Esophagus squamous epithelium (tissue), 5 donors: ENCODE data around the gene CITED4. TPM values are rescaled to one million over a fixed set of nuclear protein-coding genes. Genes with fewer than 3 reads are reported as not detected.

Source experiments
- DNase-seq: peaks from one replicate; lab custom pipeline; 2025; lab: John Stamatoyannopoulos, UW
- H3K27ac ChIP-seq, 4 donors: fragments of 200-600 bp; sonication (generic); one replicate each; pipeline ENCODE4 v1.5.1; 2016 to 2019; ENCODE audit warnings: mild to moderate bottlenecking in 1 of 4
- H3K27me3 ChIP-seq, 4 donors: fragments of 200-600 bp; sonication (generic); 1 replicate in 3 of 4; 2 replicates in 1 of 4; pipeline versions ENCODE4 v1.5.1 to v1.6.0; 2017 to 2021; ENCODE audit warnings: antibody characterized with exemption in 1 of 4
- H3K36me3 ChIP-seq, 3 donors: fragments of 200-600 bp; sonication (generic); one replicate each; pipeline ENCODE4 v1.5.1; 2016 to 2019
- H3K4me1 ChIP-seq, 3 donors: fragments of 200-600 bp; sonication (generic); one replicate each; pipeline ENCODE4 v1.5.1; 2017 to 2019
- H3K4me3 ChIP-seq, 4 donors: fragments of 200-600 bp; sonication (generic); 1 replicate in 3 of 4; 2 replicates in 1 of 4; pipeline ENCODE4 v1.5.1; 2016 to 2019; ENCODE audit warnings: mild to moderate bottlenecking in 2 of 4, moderate library complexity in 1 of 4
- H3K9me3 ChIP-seq, 3 donors: fragments of 200-600 bp; sonication (generic); one replicate each; pipeline ENCODE4 v1.5.1; 2016 to 2019
- CTCF ChIP-seq, 6 experiments: fragments of 450-650 bp in 4 of 6; fragments of 200-600 bp in 2 of 6; sonication (generic) in 2 of 6; IDR thresholded peaks; one replicate each; pipeline ENCODE4 v1.5.1; 2016 to 2019; ENCODE audit warnings: antibody characterized with exemption in 6 of 6, mild to moderate bottlenecking in 4 of 6, moderate library complexity in 4 of 6
- POLR2A ChIP-seq, 4 donors: fragments of 450-650 bp; IDR thresholded peaks; one replicate each; pipeline ENCODE4 v1.6.1; 2017; ENCODE audit warnings: antibody characterized with exemption in 4 of 4, mild to moderate bottlenecking in 4 of 4, moderate library complexity in 3 of 4
- WGBS, 2 donors: methylation state at CpG; one replicate each; pipeline ENCODE4 v1.1.5; 2018; 5-methylcytosine and 5-hydroxymethylcytosine counted together
- intact Hi-C: fragments of 100-400 bp; cut with DNase I; formaldehyde crosslinking; loops from one replicate; pipeline ENCODE4 v1.15.0; 2022
- total RNA-seq, 4 donors: library from RNA; depleted of rRNA; stranded (reverse); fragments of >200 nt; gene quantifications; one replicate each; pipeline ENCODE4 v1.1.0, GENCODE V29; 2016
- donor health status: DM: yes; HTN: yes; CAD: no.

CITED4 gene
- total RNA-seq, 4 donors from 2014 or later = 12.2 to 40.6 (median 22.1) TPM

DNA sequence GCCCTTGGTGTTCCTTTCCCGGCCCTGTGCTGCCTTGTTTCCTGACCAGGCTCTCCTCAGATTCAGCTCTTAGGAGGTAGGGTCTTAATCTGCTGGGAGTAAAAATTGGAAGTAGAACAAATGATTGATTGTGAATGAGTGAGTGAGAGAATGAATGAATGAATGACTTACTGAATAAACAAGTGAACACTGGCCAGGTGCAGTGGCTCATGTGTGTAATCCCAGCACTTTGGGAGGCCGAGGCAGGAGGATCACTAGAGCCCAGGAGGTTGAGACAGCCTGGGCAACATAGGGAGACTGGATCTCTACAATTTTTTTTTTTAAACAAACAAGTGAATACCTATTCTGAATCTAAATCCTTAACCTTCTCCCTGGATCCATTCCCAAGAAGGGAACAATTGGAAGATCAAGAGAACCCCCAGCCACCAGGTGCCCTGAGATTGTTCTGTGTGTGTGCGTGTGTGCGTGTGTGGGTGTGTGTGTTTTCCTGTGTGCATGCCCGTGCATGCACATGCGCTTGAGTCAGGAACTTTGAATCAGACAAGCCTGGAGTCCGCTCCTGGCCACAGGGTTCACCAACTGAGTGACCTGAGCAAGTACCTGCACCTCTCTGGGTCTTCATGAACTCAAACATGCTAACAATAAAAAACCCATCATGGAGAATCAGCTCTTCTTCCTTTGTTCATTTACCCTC lies 24.3 kb upstream of the CITED4 start:
- no peak for DNase-seq
- peaks cover 0 to 55% (median 18%) of the 10 kb centered on the region in 3 donors for H3K4me1 ChIP-seq
- H3K27me3 ChIP-seq = peaks cover 0 to 22% (median 0%) of the 10 kb centered on the region in 4 donors
- 40 to 54% methylated on average over 7 of the region's 7 CpGs for WGBS, 2 donors
- no peak overlapping the region for H3K4me3 ChIP-seq
- no peak for TF ChIP-seq CTCF (IDR thresholded peaks at IDR 0.05)
- no peak for TF ChIP-seq POLR2A (IDR thresholded peaks at IDR 0.05)
- no peaks in the 10 kb centered on the region for H3K36me3 ChIP-seq
- intact Hi-C loops = no loop called here
- H3K9me3 ChIP-seq = no peaks in the 10 kb centered on the region
- H3K27ac ChIP-seq = peak overlapping the region; percentile 24 to 61 (median 50)

DNA sequence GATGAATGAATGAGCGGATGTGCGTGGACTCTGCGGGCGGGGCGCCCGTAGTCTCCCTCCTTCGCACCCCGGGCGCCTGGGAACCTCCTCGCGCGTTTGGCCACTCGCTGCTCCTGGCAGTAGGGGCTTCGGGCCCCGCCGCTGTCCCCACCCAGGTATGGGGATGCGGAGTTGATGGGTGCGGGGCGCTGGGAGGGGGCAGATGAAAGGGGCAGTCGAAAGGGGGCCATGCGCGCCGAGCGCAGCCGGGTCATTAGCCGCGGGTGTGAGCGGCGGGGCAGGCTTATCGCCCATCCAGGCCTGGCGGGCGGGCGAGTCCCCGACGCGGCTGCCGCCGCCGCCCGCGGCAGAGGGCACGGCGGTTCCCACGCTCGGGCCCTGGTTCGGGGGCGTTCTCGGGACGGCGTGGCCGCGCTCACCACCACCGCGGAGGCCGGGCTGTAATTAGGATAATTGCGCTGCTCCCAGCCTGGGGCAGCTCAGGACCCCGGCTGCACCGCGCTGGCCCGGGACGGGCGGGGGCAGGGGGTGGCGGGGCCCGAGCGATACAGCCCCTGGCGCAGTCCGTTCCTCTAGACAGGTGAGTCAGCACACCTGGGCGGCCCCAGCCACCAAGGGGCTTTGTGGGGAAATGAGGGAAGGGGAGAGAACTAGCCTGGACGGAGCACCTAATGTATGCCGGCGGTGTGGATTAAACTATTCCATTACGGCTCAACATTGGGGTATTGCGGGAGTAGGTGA lies 22.1 kb upstream of the CITED4 start:
- no peaks in the 10 kb centered on the region for H3K36me3 ChIP-seq
- H3K4me1 ChIP-seq = peaks cover 0 to 43% (median 14%) of the 10 kb centered on the region in 3 donors
- intact Hi-C loops = no loop called here
- DNase-seq = no peak
- H3K27me3 ChIP-seq = peaks cover 0 to 22% (median 0%) of the 10 kb centered on the region in 4 donors
- peak overlapping the region in 1 of 4 donors; percentile 44 for H3K27ac ChIP-seq
- H3K9me3 ChIP-seq = no peaks in the 10 kb centered on the region
- TF ChIP-seq CTCF (IDR thresholded peaks at IDR 0.05) = no peak
- no peak for TF ChIP-seq POLR2A (IDR thresholded peaks at IDR 0.05)
- 38 to 53% methylated on average over 14 to 17 of the region's 73 CpGs for WGBS, 2 donors
- H3K4me3 ChIP-seq = peak overlapping the region; percentile 23 to 47 (median 38)

DNA sequence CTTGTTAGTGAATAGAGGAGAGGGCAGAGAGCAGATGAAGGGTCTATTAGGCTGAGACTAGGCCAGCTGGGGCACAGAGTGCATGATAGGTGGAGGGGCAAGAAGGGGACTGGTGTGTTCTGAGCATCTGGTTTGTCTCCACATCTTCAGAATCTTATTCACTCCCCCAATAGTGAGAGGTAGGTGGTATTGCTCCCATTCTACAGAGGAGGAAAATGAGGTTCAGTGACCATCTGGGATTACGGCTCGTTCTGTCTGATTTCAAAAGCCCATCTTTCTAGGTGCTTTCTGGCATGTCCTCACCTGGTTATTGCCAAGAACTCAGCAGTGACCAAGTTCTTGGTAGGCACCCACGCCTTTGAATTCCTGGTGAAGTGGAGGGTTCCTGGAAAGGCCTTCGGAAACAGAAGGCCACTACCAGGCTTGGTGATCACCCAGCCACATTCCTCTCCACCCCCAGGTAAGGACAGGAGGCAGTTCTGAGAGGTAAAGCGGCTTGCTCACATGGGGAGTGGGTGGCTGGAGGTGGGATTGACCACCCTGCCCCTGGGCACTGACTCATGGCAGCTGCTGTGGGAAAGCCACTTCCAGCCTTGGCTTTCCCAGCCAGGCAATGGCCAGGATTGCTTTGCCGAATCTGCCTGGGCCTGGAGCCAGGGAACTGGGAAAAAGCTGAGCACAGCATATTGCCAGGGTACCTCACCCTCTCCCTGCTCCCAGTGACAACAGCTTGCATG lies 18.8 kb upstream of the CITED4 start:
- 73 to 75% methylated on average over 2 to 3 of the region's 6 CpGs for WGBS, 2 donors

DNA sequence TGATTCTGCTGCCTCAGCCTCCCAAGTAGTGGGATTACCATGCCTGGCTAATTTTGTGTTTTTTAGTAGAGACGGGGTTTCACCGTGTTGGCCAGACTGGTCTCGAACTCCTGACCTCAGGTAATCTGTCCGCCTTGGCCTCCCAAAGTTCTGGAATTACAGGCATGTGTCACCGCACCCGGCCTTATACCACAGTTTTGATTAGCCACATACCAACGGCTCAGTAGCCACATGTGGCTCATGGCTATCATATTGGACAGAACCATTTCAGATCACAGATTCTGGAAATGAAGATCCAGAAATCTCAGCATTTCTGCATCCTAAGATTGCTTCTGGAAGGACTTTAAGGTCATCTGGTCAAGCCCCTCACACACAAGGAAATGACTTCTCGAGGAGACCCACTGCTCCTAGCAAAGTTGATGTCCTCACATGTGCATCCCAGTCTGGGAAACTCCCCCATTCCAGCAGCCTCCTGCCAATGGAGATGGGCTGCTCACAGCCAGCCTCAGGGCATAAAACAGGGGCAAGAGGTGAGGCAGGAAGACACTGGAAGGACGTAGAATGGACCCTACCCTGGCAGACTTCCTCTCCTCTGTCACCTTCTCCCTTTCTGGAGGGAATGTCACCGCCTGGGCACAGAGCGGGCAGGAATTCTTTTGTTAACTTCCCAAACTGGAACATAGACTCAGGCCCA lies 17.5 kb upstream of the CITED4 start:
- Histone ChIP-seq H3K9me3 (peaks cover 0 to 5% (median 0%) of the 10 kb centered on the region in 3 donors), H3K4me1 (peaks cover 7 to 44% (median 21%) of the 10 kb centered on the region in 3 donors), H3K27me3 (peaks cover 0 to 17% (median 0%) of the 10 kb centered on the region in 4 donors), H3K27ac (no peak overlapping the region), H3K36me3 (no peaks in the 10 kb centered on the region), H3K4me3 (no peak overlapping the region)
- TF ChIP-seq POLR2A (IDR thresholded peaks at IDR 0.05) (no peak), CTCF (IDR thresholded peaks at IDR 0.05) (no peak)
- DNase-seq = no peak
- WGBS, 2 donors = 82 to 83% methylated on average over 7 to 8 of the region's 11 CpGs
- intact Hi-C loops = no loop called here

More for the DNA sequence above, 18.8 kb upstream of the CITED4 start:
- Histone ChIP-seq H3K9me3 (peaks cover 0 to 5% (median 0%) of the 10 kb centered on the region in 3 donors), H3K4me3 (no peak overlapping the region), H3K27ac (no peak overlapping the region), H3K27me3 (peaks cover 0 to 22% (median 0%) of the 10 kb centered on the region in 4 donors), H3K4me1 (peaks cover 7 to 42% (median 16%) of the 10 kb centered on the region in 3 donors), H3K36me3 (no peaks in the 10 kb centered on the region)
- intact Hi-C loops = no loop called here
- DNase-seq = no peak
- TF ChIP-seq POLR2A (IDR thresholded peaks at IDR 0.05) (no peak), CTCF (IDR thresholded peaks at IDR 0.05) (no peak)
